GM21737 (cell line): ENCODE data around the gene CTRB1.
"Not testable (repeated sequence)": the region's sequence is repeated elsewhere in the genome, so short reads cannot be mapped to it uniquely, and the experiment has no call there.

Experiments used
- ATAC-seq: cut with Tn5 transposase; IDR thresholded peaks from one replicate; pipeline ENCODE4 v1.9.1; 2021; ENCODE audit warnings: mild to moderate bottlenecking, moderate library complexity; ENCODE audit not compliant: unreplicated experiment

Gene CTRB1

DNA sequence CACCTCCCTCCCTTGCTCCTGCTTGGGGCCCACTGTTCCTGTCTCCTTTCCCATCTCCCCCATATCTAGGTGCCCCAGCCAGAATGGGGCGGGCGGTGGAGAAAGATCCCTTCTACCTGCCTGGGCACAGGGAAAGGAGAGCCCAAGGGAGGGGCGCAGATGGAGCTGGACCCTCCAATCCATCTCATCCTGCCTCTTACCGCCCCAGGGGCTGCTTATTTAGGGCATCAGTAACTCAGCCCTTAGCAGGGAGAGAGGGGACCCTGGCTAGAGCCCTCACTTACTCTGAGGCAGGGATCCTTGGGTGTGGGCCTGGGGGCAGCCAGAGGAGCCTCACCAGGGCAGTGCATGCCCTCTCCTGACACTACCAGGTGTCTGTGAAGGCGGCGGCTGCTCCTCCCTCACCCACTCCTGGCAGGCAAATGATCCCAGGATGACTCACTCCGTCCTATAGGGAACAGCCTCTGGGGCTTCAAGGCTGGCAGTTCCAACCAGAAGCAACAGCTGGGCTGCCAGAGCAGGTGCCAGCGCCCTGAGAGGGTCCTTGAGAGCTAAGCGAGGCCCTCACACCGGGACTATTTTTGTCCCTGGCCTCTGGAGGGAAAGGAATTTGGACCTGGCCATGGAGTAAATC lies 49.0 kb downstream of the CTRB1 start:
- no peak for ATAC-seq

DNA sequence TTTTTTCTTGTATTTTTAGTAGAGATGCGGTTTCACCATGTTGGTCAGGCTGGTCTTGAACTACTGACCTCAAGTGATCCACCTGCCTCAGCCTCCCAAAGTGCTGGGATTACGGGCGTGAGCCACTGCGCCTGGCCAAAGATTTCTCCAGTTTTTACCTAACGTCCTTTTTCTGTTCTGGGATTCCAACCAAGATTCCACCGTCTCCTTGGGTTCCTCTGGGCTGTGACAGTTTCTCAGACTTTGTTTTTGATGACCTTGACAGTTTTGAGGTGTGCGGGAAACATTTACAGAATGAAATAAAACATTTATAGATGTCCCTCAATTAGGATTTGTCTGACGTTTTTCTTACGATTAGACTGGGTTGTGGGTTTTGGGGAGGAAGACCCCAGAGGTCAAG lies 50.6 kb downstream of the CTRB1 start:
- ATAC-seq = not testable (repeated sequence)

DNA sequence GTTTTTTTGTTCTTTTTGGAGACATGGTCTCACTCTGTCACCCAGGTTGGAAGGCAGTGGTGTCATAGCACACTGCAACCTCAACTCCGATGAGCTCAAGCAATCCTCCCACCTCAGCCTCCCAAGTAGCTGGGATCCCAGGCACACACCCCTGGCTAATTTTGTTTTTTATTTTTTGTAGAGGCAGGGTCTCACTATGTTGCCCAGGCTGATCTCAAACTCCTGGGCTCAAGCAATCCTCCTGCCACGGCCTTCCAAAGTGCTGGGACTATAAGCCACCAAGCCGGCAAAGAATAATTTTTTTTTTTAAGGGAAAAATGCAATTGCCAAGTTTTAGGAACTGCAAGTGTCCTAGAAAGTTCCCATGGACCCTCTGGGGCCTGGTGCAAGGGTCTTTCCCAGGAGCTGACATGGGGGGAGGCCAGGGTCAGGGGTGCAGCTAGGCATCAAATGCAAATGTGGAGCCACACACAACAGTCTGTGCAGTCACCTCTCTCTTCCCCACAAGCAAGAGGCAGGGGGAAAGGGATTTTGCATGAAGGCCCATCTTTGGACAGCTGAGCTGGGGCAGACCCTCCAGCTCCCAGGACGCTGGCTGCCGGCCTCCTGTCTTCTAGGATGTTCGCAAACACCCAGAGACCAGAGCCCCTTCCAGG lies 52.8 kb downstream of the CTRB1 start:
- ATAC-seq = no peak

DNA sequence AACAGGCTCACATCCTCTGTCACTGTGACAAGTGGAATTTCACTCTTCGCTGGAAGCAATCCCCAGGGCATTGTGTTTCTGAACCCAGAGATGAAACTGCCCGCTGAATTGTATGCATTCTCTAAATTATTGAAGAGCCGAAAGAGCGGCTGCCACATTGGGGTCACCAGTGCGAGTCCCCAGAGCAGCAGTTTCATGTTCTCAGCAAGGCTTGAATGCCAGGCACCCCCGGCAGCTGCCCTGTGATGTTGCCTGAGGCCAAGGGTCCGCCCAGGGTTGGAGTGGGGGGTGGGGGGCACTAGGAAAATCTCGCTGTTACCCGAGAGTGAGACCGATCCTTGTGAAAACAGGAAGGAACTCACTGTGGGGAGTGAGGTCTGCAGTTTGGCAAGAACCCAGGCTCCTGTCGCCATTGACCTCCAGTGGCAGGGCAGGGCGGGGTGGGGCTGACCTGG lies 53.3 kb downstream of the CTRB1 start:
- ATAC-seq = peak; percentile 52

DNA sequence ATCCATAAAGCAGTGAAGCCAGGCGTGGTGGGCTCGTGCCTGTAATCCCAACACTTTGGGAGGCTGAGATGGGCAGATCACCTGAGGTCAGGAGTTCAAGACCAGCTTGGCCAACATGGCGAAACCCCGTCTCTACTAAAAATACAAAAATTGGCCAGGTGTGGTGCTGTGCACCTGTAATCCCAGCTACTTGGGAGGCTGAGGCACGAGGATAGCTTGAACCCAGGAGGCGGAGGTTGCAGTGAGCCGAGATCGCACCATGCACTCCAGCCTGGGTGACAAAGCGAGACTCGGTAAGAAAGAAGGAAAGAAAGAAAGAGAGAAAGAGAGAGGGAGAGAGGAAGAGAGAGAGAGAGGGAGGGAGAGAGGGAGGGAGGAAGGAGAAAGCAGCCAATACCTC lies 53.8 kb downstream of the CTRB1 start:
- ATAC-seq = not testable (repeated sequence)

DNA sequence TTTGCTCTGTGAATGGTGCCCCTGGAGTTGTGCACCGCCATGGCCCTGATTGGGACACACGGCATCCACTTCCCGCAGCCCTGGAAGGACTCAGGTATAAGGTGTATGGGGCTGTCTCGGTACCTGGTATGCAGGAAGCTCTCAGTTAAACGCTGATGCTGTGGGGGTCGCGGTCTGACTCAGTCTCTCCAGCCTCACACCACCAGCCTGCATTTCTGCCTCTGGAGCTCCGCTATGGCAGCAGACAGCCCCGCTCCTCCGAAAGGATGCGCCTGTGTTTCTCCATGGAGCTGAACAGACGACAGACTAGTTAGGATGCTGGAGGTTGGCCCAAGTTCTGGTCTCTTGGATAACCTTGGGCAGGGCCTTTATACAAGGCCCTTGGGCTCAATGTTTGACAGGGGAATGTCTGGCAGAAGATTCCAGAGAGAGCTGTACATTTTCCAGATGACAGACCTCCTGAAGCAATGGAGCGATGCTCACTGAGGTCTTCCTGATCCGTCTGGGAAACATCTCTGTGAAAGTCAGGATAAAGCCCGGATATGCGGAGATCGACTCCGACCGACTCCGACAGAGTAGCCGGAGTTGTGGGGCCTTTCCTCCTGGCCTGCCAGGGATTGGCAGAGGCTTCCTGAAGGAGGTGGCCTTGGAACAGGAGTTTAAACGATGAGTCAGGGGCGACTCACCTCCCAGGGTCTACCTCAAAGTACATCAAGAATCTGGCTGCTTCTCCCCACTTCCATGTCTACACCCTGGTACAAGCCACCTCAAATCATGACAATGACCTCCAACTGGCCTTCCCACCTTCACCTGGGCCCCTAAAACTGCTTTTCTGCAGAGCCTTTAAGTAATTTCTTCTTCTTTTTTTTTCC lies 54.5 kb downstream of the CTRB1 start:
- no peak for ATAC-seq
